H1 (cell line): Measurements from ENCODE around the gene AFF1. TPM values are rescaled to one million over a fixed set of nuclear protein-coding genes. Genes with fewer than 3 reads are reported as not detected.

Experiments
- CTCF ChIA-PET: fragments of 300-600 bp; sonication (Branson Sonifier 250); formaldehyde crosslinking; loops from one replicate; lab custom pipeline; 2021; ENCODE audit not compliant: partially characterized antibody; lab: Charles Lee
- POLR2A ChIA-PET: fragments of 300-600 bp; sonication (Branson Sonifier 250); formaldehyde crosslinking; loops from one replicate; lab custom pipeline; 2021; ENCODE audit warnings: inconsistent platforms; ENCODE audit not compliant: partially characterized antibody; lab: Charles Lee
- DNase-seq, 2 experiments: peaks; one replicate each; pipeline versions ENCODE4 v3.0.0 to v3.0.0-alpha.2; 2010 to 2022; ENCODE audit warnings: low spot score in 2 of 2, low read depth in 1 of 2, mixed read lengths in 1 of 2
- FAIRE-seq: peaks from 2 replicates; lab custom pipeline; 2011; peaks lifted over from hg19 to GRCh38; lab: Jason Lieb, UNC
- H2AFZ ChIP-seq: 2 replicates; pipeline ENCODE4 v1.8.1; 2012; ENCODE audit warnings: low read length, inconsistent platforms
- H2AK5ac ChIP-seq: 2 replicates; pipeline ENCODE4 v1.6.1; 2013; ENCODE audit warnings: low read depth, low read length
- H2BK120ac ChIP-seq: replicated peaks from 2 replicates; pipeline ENCODE3; 2013; ENCODE audit warnings: low read depth, low read length, inconsistent platforms
- H2BK12ac ChIP-seq: 2 replicates; pipeline ENCODE4 v1.6.1; 2013; ENCODE audit warnings: low read depth, low read length
- H2BK15ac ChIP-seq: 2 replicates; pipeline ENCODE4 v1.6.1; 2013; ENCODE audit warnings: low read length
- H2BK20ac ChIP-seq: 2 replicates; pipeline ENCODE4 v1.6.1; 2013; ENCODE audit warnings: low read length
- H2BK5ac ChIP-seq: 2 replicates; pipeline ENCODE4 v1.6.1; 2013; ENCODE audit warnings: low read depth, low read length
- H3K14ac ChIP-seq: 2 replicates; pipeline ENCODE4 v1.6.1; 2013; ENCODE audit warnings: inconsistent platforms; ENCODE audit not compliant: insufficient read length
- H3K18ac ChIP-seq: 2 replicates; pipeline ENCODE4 v1.6.1; 2013; ENCODE audit warnings: low read length; ENCODE audit errors: extremely low read depth
- H3K23ac ChIP-seq: 2 replicates; pipeline ENCODE4 v1.6.1; 2013; ENCODE audit warnings: inconsistent platforms; ENCODE audit not compliant: insufficient read length
- H3K23me2 ChIP-seq: 2 replicates; pipeline ENCODE4 v1.6.1; 2013; ENCODE audit warnings: low read depth, low read length
- H3K27ac ChIP-seq: 2 replicates; pipeline ENCODE4 v1.6.1; 2011; ENCODE audit warnings: low read depth, low read length, inconsistent platforms
- H3K27me3 ChIP-seq, 4 experiments: replicated peaks in 1 of 4; 1 replicate in 1 of 4; 2 replicates in 3 of 4; pipeline versions ENCODE4 v1.6.1 to v1.8.1; 2011 to 2013; ENCODE audit warnings: low read length in 3 of 4, mild to moderate bottlenecking in 3 of 4, inconsistent platforms in 2 of 4, mixed read lengths in 2 of 4, moderate library complexity in 1 of 4; ENCODE audit not compliant: control insufficient read depth in 3 of 4, insufficient read depth in 3 of 4; ENCODE audit errors: extremely low read depth in 1 of 4
- H3K36me3 ChIP-seq, 4 experiments: 2 replicates each; pipeline versions ENCODE4 v1.6.1 to v1.8.1; 2011 to 2013; ENCODE audit warnings: mild to moderate bottlenecking in 4 of 4, low read length in 3 of 4, moderate library complexity in 2 of 4, control low read depth in 1 of 4, inconsistent platforms in 1 of 4; ENCODE audit not compliant: insufficient read depth in 4 of 4, control insufficient read depth in 2 of 4
- H3K4ac ChIP-seq: replicated peaks from 2 replicates; pipeline ENCODE3; 2013; ENCODE audit warnings: low read length, low read depth, mixed read lengths, inconsistent platforms; ENCODE audit not compliant: insufficient read length
- H3K4me1 ChIP-seq, 4 experiments: replicated peaks in 1 of 4; 1 replicate in 1 of 4; 2 replicates in 3 of 4; pipeline versions ENCODE4 v1.6.1 to v1.8.1; 2011 to 2013; ENCODE audit warnings: low read length in 3 of 4, inconsistent platforms in 2 of 4, mixed read lengths in 1 of 4; ENCODE audit not compliant: insufficient read depth in 4 of 4, control insufficient read depth in 3 of 4
- H3K4me2 ChIP-seq, 2 experiments: 2 replicates each; pipeline versions ENCODE4 v1.6.1 to v1.8.1; 2011 to 2013; ENCODE audit warnings: low read depth in 2 of 2, low read length in 2 of 2, control low read depth in 1 of 2, inconsistent platforms in 1 of 2, mild to moderate bottlenecking in 1 of 2; ENCODE audit not compliant: insufficient read depth in 1 of 2
- H3K4me3 ChIP-seq, 4 experiments: fragments of 200-600, 300-600 bp in 1 of 4; sonication (generic), shearing (Covaris generic), sonication (Bioruptor Twin) in 1 of 4; 2 replicates each; pipeline versions ENCODE4 v1.5.1 to v1.8.1; 2011 to 2016; ENCODE audit warnings: low read length in 4 of 4, low read depth in 3 of 4, control low read depth in 2 of 4, inconsistent platforms in 2 of 4, mild to moderate bottlenecking in 2 of 4, mixed read lengths in 1 of 4, moderate library complexity in 1 of 4; ENCODE audit not compliant: insufficient read depth in 2 of 4; ENCODE audit errors: extremely low read depth in 1 of 4
- H3K56ac ChIP-seq: replicated peaks from 2 replicates; pipeline ENCODE3; 2013; ENCODE audit warnings: low read depth, mild to moderate bottlenecking, mixed read lengths, low read length, inconsistent platforms; ENCODE audit not compliant: insufficient read length
- H3K79me1 ChIP-seq: 2 replicates; pipeline ENCODE4 v1.6.1; 2013; ENCODE audit warnings: low read depth, low read length, control low read depth
- H3K79me2 ChIP-seq, 2 experiments: 2 replicates each; pipeline versions ENCODE4 v1.6.1 to v1.8.1; 2012 to 2013; ENCODE audit warnings: low read length in 2 of 2, mild to moderate bottlenecking in 2 of 2, inconsistent platforms in 1 of 2; ENCODE audit not compliant: insufficient read depth in 2 of 2, control insufficient read depth in 1 of 2
- H3K9ac ChIP-seq, 4 experiments: replicated peaks in 1 of 4; 1 replicate in 1 of 4; 2 replicates in 3 of 4; pipeline versions ENCODE4 v1.6.1 to v1.8.1; 2011 to 2013; ENCODE audit warnings: low read depth in 3 of 4, low read length in 3 of 4, control low read depth in 2 of 4, mild to moderate bottlenecking in 2 of 4, moderate library complexity in 2 of 4, inconsistent platforms in 1 of 4; ENCODE audit errors: extremely low read depth in 1 of 4
- H3K9me3 ChIP-seq, 2 experiments: 2 replicates each; pipeline versions ENCODE4 v1.6.1 to v1.8.1; 2012 to 2013; ENCODE audit warnings: mild to moderate bottlenecking in 2 of 2, moderate library complexity in 2 of 2, control low read depth in 1 of 2, inconsistent platforms in 1 of 2, low read depth in 1 of 2, low read length in 1 of 2, mixed read lengths in 1 of 2; ENCODE audit not compliant: insufficient read depth in 2 of 2
- H4K20me1 ChIP-seq, 2 experiments: replicated peaks in 1 of 2; 2 replicates each; pipeline versions ENCODE3 to v1.8.1; 2011 to 2013; ENCODE audit warnings: inconsistent platforms in 2 of 2, low read length in 2 of 2, mild to moderate bottlenecking in 1 of 2; ENCODE audit not compliant: insufficient read depth in 2 of 2, control insufficient read depth in 1 of 2
- H4K5ac ChIP-seq: 2 replicates; pipeline ENCODE4 v1.6.1; 2013; ENCODE audit warnings: low read length, low read depth, mixed read lengths, inconsistent platforms; ENCODE audit not compliant: insufficient read length
- H4K8ac ChIP-seq: 2 replicates; pipeline ENCODE4 v1.8.0; 2013; ENCODE audit warnings: mild to moderate bottlenecking, moderate library complexity, low read length, inconsistent platforms; ENCODE audit not compliant: insufficient read depth; ENCODE audit errors: extremely low read depth
- H4K91ac ChIP-seq: replicated peaks from 2 replicates; pipeline ENCODE3; 2013; ENCODE audit warnings: low read length, mixed read lengths, inconsistent platforms; ENCODE audit not compliant: insufficient read length
- ASH2L ChIP-seq: fragments of 200-600, 300-600 bp; sonication (generic); IDR thresholded peaks from one replicate; pipeline ENCODE4 v1.7.1; 2017; ENCODE audit warnings: low read length
- BACH1 ChIP-seq: IDR thresholded peaks from 2 replicates; pipeline ENCODE4 v1.6.1; 2012; ENCODE audit warnings: low read length, improper control_type of control experiment
- BRCA1 ChIP-seq: IDR thresholded peaks from 2 replicates; pipeline ENCODE4 v1.6.1; 2012; ENCODE audit warnings: low read depth, low read length, improper control_type of control experiment
- CBX8 ChIP-seq: fragments of 300-800, 300-1000 bp; sonication (generic); IDR thresholded peaks from 2 replicates; pipeline ENCODE4 v1.7.1; 2016; ENCODE audit warnings: low read depth, low read length, borderline replicate concordance
- EGR1 ChIP-seq: IDR thresholded peaks from 2 replicates; pipeline ENCODE4 v1.6.1; 2011; ENCODE audit warnings: low read depth, low read length, borderline replicate concordance
- FOSL1 ChIP-seq: IDR thresholded peaks from 2 replicates; pipeline ENCODE4 v1.6.1; 2011; ENCODE audit warnings: mild to moderate bottlenecking, low read depth, low read length, moderate library complexity; ENCODE audit not compliant: insufficient read depth
- MAX ChIP-seq: IDR thresholded peaks from 2 replicates; pipeline ENCODE4 v1.6.1; 2012; ENCODE audit warnings: inconsistent platforms
- POU5F1 ChIP-seq: IDR thresholded peaks from 2 replicates; pipeline ENCODE4 v1.6.1; 2011; ENCODE audit warnings: low read depth, mild to moderate bottlenecking, low read length, moderate library complexity
- SAP30 ChIP-seq: fragments of 300-600 bp; sonication (generic); IDR thresholded peaks from 2 replicates; pipeline ENCODE4 v1.7.1; 2012; ENCODE audit warnings: low read length, moderate library complexity, mild to moderate bottlenecking, inconsistent platforms; ENCODE audit not compliant: insufficient read depth, insufficient replicate concordance
- SIX5 ChIP-seq: IDR thresholded peaks from 2 replicates; pipeline ENCODE4 v1.6.1; 2011; ENCODE audit warnings: mild to moderate bottlenecking, low read depth, low read length
- SUZ12 ChIP-seq: fragments of 200-600 bp; sonication (generic); IDR thresholded peaks from 2 replicates; pipeline ENCODE4 v1.6.1; 2012; ENCODE audit warnings: mild to moderate bottlenecking, inconsistent platforms, low read length, moderate library complexity, mixed read lengths
- WGBS, 2 experiments: shearing (Covaris generic) in 1 of 2; methylation state at CpG; one replicate each; pipeline versions ENCODE4 v1.1.6 to v1.1.7; 2013 to 2015; ENCODE audit warnings: low lambda C conversion rate in 2 of 2, mixed read lengths in 2 of 2, inconsistent platforms in 1 of 2, low coverage in 1 of 2, missing lambda C conversion rate in 1 of 2; ENCODE audit not compliant: insufficient replicate concordance in 2 of 2, insufficient coverage in 1 of 2, insufficient read length in 1 of 2; ENCODE audit errors: extremely low coverage in 1 of 2, missing lambda C conversion rate in 1 of 2; 5-methylcytosine and 5-hydroxymethylcytosine counted together
- polyA plus RNA-seq, 7 experiments: library from polyadenylated mRNA; depleted of rRNA in 3 of 7; stranded (reverse) in 5 of 7; unstranded in 2 of 7; fragments of >200 nt in 5 of 7; fragments of 200-250 nt in 2 of 7; gene quantifications; 1 replicate in 5 of 7; 2 replicates in 1 of 7; 4 replicates in 1 of 7; pipeline versions ENCODE4 v1.2.1 to v1.2.3, GENCODE V29; 2011 to 2013; ENCODE audit warnings: missing spikeins in 2 of 7, mixed read lengths in 2 of 7
- total RNA-seq: library from RNA; stranded (reverse); fragmentation: NEBNext Ultra II Directional; extraction: Animal tissue kit (Norgen Biotek cat#: 25700); gene quantifications from 2 replicates; pipeline ENCODE4 v1.2.1, GENCODE V29; 2021
- TF ChIP-seq, protein P1 (sequence below): IDR thresholded peaks from 2 replicates; pipeline ENCODE4 v1.6.1; 2012; ENCODE audit warnings: inconsistent platforms

AFF1 gene
- total and polyA plus RNA-seq, 2 of the 8 experiments (the other 6 are each of a cell fraction or from before 2014, with no cell fraction given): 14.8 to 85.5 TPM

GRCh38 chr4:87080462-87080861 lies 145.7 kb downstream of the AFF1 start:
- Histone ChIP-seq H4K5ac (no peak overlapping the region), H4K91ac (no peak overlapping the region), H3K4me3 (no peak overlapping the region), H2AK5ac (no peak overlapping the region), H2AFZ (no peak overlapping the region), H2BK5ac (no peak overlapping the region), H3K36me3 (peaks cover 0 to 11% (median 1%) of the 10 kb centered on the region in 4 experiments; a peak in 1 of 8 replicates), H3K4me1 (peaks cover 0 to 5% (median 1%) of the 10 kb centered on the region in 4 experiments; a peak in 2 of 7 replicates), H3K18ac (no peak overlapping the region), H2BK120ac (no peak overlapping the region), H3K27me3 (no peaks in the 10 kb centered on the region), H3K9ac (no peak overlapping the region), H2BK12ac (no peak overlapping the region), H4K8ac (no peak overlapping the region), H3K23ac (no peak overlapping the region), H3K4me2 (no peak overlapping the region), H3K4ac (no peak overlapping the region), H3K56ac (no peak overlapping the region), H4K20me1 (peaks cover 2 to 5% of the 10 kb centered on the region in 2 experiments), H2BK15ac (no peak overlapping the region), H3K79me2 (peaks cover 0 to 67% of the 10 kb centered on the region in 2 experiments; a peak in 3 of 4 replicates), H3K14ac (no peak overlapping the region), H2BK20ac (no peak overlapping the region), H3K9me3 (no peaks in the 10 kb centered on the region), H3K79me1 (peaks cover 7% of the 10 kb centered on the region), H3K23me2 (no peaks in the 10 kb centered on the region), H3K27ac (no peak overlapping the region)
- no peak for FAIRE-seq
- CTCF ChIA-PET: interaction anchor here (0.6 to 2.1 kb wide), 5 partner anchors 9 to 158 kb away, joined by 3 to 15 read pairs (median 8); no protein-coding TSS in a partner anchor
- WGBS, 2 experiments: 88% methylated on average over 3 of the region's 3 CpGs; no CpG with 5 or more reads in 1 of the 2 experiments
- DNase-seq: no peak
- POLR2A ChIA-PET: interaction anchor here (1.2 kb wide), 1 partner anchor 144 kb away, joined by 3 read pairs; no protein-coding TSS in a partner anchor
- TF ChIP-seq SUZ12: no peak
- TF ChIP-seq BRCA1: no peak
- no peak for TF ChIP-seq POU5F1
- TF ChIP-seq, protein P1, sequence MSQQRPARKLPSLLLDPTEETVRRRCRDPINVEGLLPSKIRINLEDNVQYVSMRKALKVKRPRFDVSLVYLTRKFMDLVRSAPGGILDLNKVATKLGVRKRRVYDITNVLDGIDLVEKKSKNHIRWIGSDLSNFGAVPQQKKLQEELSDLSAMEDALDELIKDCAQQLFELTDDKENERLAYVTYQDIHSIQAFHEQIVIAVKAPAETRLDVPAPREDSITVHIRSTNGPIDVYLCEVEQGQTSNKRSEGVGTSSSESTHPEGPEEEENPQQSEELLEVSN: no peak
- TF ChIP-seq ASH2L: no peak
- no peak for TF ChIP-seq SAP30
- TF ChIP-seq EGR1: no peak
- no peak for TF ChIP-seq MAX
- no peak for TF ChIP-seq BACH1
- TF ChIP-seq FOSL1: no peak
- no peak for TF ChIP-seq CBX8
- TF ChIP-seq SIX5: no peak
